HG02840 (cell line): ENCODE results near the gene CENPO.

Experiments used
- ATAC-seq: cut with Tn5 transposase; IDR thresholded peaks from one replicate; pipeline ENCODE4 v1.9.1; 2021; ENCODE audit warnings: mild to moderate bottlenecking, moderate library complexity, moderate number of reproducible peaks; ENCODE audit not compliant: unreplicated experiment, low FRiP score

The CENPO gene

GRCh38 chr2:24856791-24857211 lies 63.6 kb downstream of the CENPO start:
- no peak for ATAC-seq

DNA sequence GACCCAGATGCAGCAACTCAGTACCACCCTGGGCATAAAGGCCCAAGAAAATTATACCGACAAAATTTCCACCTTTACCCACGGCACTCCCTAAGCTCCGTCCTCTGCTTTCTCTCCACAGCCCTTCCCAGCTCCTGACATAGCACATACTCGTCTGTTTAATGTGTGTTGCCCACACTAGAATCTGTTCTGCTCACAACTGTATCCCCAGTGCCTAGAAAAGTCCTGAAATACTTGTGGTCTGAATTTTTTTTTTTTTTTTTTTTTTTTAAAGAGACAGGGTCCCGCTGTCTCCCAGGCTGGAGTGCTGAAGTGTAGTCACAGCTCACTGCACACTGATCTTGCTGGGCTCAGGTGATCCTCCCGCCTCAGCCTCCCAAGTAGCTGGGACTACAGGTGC lies 64.5 kb downstream of the CENPO start:
- ATAC-seq = no peak

DNA sequence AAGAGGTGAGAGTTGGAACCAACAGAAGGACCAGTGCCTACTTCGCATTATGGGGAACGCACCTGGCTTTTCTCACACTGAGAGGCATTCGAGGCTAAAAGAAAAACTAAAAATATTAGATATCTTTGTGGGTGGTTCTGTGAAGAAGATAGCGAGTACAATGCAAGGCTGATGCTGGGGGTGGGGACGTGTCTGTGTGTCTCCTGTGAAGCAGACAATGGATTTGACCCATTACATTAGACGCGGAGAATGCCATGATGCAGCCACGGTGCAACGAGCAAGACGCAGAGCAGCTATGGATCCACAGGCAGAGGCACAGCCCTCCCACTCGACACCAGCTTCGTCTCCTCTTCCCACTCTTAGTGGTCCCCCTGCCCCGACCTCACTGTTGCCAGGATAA lies 65.8 kb downstream of the CENPO start:
- ATAC-seq = no peak

DNA sequence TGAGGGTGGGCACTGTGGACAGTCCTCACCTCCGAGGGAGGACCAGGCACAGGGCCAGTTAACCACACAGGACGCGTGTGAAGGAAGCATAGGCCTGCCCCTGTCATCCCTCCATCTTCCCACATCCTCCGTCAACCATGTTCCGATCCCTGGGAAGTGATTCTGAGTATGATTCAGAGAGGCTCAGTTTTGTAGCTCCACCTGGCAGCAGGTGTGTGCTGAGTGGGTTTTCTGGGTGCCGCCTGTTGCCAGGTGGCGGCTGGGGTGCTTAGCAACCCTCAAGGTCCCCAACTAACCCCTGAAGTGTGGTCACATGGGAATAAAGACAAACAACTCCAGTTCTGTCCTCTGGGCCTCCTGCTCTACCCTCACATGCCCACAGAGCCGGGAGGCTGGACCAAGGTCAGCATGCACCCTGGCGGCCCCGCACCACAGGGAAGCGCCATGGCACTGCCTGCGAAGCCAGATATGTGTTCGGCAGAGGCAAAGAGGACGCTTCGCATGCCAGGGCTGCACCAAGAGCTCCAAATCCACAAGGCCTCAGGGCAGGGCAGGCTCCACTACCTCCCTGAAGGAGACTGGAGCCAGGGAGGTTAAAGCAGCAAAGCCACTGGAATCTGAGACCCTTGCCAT lies 66.9 kb downstream of the CENPO start:
- no peak for ATAC-seq

DNA sequence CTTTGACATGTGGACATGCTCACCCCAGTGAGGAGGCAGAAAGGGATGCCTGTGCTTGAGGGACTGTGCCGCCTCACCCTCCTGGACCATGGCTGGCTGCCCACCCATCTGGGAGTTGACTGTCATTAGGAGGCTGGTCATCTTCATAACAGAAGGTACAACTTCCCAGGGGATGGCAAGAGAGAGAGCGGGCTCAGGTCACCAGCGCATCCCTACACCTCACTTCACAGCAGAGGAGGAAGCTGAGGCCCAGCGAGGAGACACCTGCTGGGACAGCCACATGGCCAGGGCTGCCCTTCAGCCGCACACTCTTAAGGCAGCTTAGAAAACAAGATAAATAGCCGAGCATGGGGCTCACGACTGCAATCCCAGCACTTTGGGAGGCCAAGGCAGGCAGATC lies 67.4 kb downstream of the CENPO start:
- ATAC-seq = no peak

DNA sequence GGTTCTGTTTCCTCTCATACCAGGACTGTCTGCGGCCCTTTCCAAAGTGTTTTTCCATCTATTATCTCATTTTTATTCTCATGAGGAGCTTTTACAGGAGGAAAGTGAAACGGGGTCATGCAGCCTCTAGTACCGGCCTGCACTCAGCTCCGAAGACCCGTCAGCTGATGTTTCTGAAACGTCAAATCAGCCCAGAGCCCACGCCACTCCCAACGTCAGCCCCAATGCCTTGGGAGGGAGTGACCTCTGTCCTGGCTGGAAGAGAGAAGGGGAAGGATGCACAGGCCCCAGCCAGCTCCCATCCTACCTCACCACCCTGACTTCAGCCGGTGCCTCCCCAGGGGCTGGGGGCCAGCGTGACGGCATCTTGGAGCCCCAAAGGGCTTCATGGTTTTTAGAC lies 68.3 kb downstream of the CENPO start:
- no peak for ATAC-seq

DNA sequence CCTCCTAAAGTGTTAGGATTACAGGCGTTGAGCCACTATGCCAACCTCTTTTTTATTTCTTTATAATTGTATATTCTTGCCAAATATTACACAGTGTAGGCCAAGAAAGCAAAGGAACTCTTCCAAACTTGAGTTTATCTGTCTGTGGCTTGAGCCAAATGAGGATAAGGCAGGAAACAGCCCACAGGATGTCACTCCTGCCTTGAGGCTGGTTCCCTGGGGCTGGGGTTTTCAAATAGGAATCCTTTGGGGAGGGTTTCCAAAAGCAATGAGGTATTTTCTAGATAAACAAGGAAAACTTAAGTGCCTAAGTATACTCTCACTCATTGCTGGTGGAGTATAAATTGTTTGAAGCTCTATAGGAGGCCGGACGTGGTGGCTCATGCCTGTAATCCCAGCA lies 70.4 kb downstream of the CENPO start:
- no peak for ATAC-seq

GRCh38 chr2:24866946-24867345 lies 73.7 kb downstream of the CENPO start:
- ATAC-seq = no peak

DNA sequence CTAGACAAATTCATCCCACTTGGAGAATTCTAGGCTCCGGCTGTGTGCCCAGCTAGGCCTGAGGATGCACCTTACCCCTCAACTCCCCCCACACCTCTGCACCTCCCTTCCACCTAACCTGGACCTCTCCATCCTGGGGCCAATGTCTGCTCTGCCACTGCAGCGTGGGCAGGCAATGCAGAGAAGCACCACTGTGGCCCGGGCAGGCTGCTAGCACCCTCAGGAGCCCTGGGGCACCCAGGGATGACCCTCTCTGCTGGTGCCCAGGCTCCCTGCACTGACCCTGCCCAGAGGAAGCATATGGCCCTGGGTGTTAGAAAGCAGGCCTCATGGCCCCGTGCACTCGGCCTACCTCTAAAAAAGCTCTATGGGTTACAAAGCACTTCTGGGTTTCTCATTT lies 77.2 kb downstream of the CENPO start:
- no peak for ATAC-seq

DNA sequence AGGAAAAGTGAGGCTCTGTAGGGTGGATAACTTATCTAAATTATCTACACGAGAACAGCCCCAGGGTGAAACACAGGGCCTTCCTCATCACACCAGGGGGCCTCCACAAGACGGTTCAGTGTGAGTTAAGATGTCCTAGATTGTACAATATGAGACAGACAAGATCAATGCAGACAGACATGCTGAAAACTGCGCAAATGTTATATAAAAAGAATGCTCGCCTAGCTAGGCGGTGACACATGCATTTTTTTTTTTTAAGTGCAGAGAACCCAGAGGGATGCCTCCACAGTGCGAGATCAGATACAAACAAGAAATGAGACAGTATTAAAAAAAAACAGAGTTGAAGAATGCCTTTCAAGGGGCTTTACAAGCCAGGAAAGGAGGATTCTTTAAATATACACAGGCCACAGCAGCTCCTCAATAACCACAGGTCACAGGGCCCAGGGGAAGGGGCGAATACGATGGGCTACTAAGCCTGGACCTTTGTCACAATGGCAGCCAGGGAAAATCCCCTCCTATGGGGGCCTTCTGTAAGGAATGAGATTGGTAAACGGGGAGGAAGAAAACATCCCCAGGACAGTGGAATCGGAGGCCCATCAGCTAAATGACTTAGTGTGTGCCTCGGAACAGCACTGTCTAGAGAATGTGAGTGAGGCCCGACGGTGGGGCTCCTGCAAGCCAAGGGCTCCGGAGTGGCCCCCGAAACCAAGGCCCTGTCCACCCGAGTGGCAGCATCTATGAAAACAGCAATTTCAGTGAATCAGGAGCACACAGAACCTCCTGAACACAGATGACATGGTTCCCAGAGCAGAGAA lies 77.9 kb downstream of the CENPO start:
- ATAC-seq = no peak

DNA sequence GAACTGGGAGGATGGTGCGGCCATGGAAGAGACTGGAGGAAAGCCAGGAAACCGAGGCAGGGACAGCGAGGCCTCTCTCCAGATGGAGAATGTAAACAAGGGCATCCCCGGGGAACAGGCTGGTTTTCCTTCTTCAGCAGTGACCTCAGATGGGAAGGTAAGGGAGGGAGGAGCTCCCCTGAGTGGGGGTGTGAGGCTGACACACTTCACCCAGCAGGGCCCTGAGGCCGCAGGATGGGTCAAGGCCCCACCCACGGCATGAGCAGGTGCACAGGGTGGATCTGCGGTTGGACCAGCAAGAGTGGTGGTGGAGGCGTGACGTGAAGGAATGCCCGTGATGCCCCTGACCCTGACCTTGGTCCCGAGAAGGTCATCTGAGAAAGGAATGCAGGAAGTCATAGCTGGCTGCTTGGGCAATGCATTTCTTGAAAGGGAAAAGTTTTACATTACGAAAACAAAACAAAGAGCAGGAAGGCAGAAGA lies 78.7 kb downstream of the CENPO start:
- ATAC-seq = no peak
